ENCODE data around the gene SH2D7. TPM values are rescaled to one million over a fixed set of nuclear protein-coding genes. Genes with fewer than 3 reads are reported as not detected.

SH2D7 gene
- total RNA-seq, 1 experiment from 2014 or later = not detected

GRCh38 chr15:78125267-78125666, 32.9 kb downstream of the SH2D7 start (continued):
- TF ChIP-seq SMAD4 (CRISPR knock-in tag; IDR thresholded peaks at IDR 0.05) = no peak
- no peak for TF ChIP-seq ZBTB21 (CRISPR knock-in tag; IDR thresholded peaks at IDR 0.05; ENCODE audit: borderline replicate concordance)
- no peak for TF ChIP-seq CREM (CRISPR knock-in tag; IDR thresholded peaks at IDR 0.05)
- no peak for TF ChIP-seq GRHL2 (CRISPR knock-in tag; IDR thresholded peaks at IDR 0.05; ENCODE audit: insufficient replicate concordance, severe bottlenecking)
- no peak for TF ChIP-seq ZNF532 (CRISPR knock-in tag; IDR thresholded peaks at IDR 0.05; ENCODE audit: borderline replicate concordance)
- TF ChIP-seq ZNF423 (CRISPR knock-in tag; IDR thresholded peaks at IDR 0.05) = no peak
- no peak for TF ChIP-seq ZNF512 (CRISPR knock-in tag; IDR thresholded peaks at IDR 0.05; ENCODE audit: borderline replicate concordance)

- no peak for DNase-seq (ENCODE audit: low spot score)
- ATAC-seq = no peak
- POLR2A ChIA-PET = no interaction called here
- Mint-ChIP-seq H3K9me3 (no peaks in the 10 kb centered on the region), H3K27me3 (ENCODE audit: low read depth) (no peaks in the 10 kb centered on the region), H3K4me3 (no peak overlapping the region), H3K27ac (peak overlapping the region; percentile 61), H3K4me1 (peaks cover 32% of the 10 kb centered on the region), H3K36me3 (no peaks in the 10 kb centered on the region)
- CTCF ChIA-PET = interaction anchor here (0.9 to 2.3 kb wide), 2 partner anchors 19 to 68 kb away, joined by 3 to 8 read pairs; no protein-coding TSS in a partner anchor
- no peak for TF ChIP-seq ZNF425 (CRISPR knock-in tag; conservative IDR thresholded peaks at IDR 0.05)
- no peak for TF ChIP-seq HMGA2 (CRISPR knock-in tag; IDR thresholded peaks at IDR 0.05)
- TF ChIP-seq NR1H2 (CRISPR knock-in tag; IDR thresholded peaks at IDR 0.05) = no peak
- no peak for TF ChIP-seq TEAD4 (CRISPR knock-in tag; IDR thresholded peaks at IDR 0.05)
- no peak for TF ChIP-seq IRF2 (CRISPR knock-in tag; IDR thresholded peaks at IDR 0.05; ENCODE audit: borderline replicate concordance, low read depth)
- TF ChIP-seq PRDM15 (CRISPR knock-in tag; IDR thresholded peaks at IDR 0.05) = no peak
- no peak for TF ChIP-seq SOX15 (CRISPR knock-in tag; IDR thresholded peaks at IDR 0.05)
- no peak for TF ChIP-seq ZNF317 (CRISPR knock-in tag; IDR thresholded peaks at IDR 0.05; ENCODE audit: borderline replicate concordance, low read depth)
- no peak for TF ChIP-seq PREB (CRISPR knock-in tag; IDR thresholded peaks at IDR 0.05; ENCODE audit: borderline replicate concordance)
- TF ChIP-seq STAT6 (CRISPR knock-in tag; conservative IDR thresholded peaks at IDR 0.05; ENCODE audit: low read depth) = no peak
- no peak for TF ChIP-seq ZNF219 (CRISPR knock-in tag; IDR thresholded peaks at IDR 0.05; ENCODE audit: borderline replicate concordance)
- TF ChIP-seq ZNF138 (CRISPR knock-in tag; conservative IDR thresholded peaks at IDR 0.05) = no peak
Observed at GRCh38 chr15:78127882-78128281, 35.5 kb downstream of the SH2D7 start.
